ENCODE data around the gene FAM219A. TPM values are rescaled to one million over a fixed set of nuclear protein-coding genes. Genes with fewer than 3 reads are reported as not detected.
"Not testable (repeated sequence)": the region's sequence is repeated elsewhere in the genome, so short reads cannot be mapped to it uniquely, and the experiment has no call there.

The FAM219A gene
- total RNA-seq, 1 donor from 2014 or later = 49.8 TPM

GRCh38 chr9:34363619-34364351 lies 94.6 kb downstream of the FAM219A start:
- DNase-seq (ENCODE audit: extremely low read depth, low read depth, low spot score) = peak; percentile 52

DNA sequence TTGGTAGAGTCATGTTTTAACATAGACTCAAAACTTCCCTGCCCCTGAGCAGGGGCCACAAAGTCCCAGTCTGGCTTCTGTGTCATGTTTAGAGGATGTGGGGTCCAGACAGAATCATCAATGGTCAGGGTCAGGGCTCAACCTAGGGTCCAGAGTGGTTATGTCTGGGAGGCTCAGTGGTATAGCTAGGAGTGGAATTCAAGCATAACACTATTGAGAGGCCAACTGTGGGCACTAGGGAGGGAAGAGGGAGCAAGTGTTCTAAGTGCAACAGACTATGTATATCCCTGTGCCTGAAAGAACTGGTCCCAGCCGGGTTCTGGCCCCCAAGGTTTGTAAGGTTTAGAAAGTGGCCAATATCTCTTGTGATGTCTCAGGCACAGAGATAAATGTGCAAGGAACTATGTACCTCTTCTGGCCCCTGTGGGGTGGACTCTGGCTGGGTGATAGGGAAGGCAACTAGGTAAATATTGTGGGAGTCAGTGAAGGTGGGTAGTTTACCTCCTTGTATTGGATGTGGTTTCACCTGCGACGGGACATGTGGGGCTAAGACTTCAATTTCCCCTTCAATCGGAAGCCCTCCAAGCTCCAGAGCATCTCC lies 95.7 kb downstream of the FAM219A start:
- no peak for DNase-seq (ENCODE audit: extremely low read depth, low read depth, low spot score)

DNA sequence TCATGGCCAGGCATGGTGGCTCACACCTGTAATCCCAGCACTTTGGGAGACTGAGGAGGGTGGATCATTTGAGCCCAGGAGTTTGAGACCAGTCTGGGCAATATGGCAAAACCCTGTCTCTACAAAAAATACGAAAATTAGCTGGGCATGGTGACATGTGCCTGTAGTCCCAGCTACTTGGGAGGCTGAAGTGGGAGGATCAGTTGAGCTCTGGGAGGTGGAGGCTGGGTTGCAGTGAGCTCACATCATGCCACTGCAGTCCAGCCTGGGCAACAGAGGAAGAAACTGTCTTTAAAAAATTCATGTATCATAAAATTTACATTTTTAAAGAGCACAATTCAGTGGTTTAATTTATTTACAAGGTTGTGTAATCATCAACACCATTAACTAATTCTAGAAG lies 105.4 kb downstream of the FAM219A start:
- DNase-seq (ENCODE audit: extremely low read depth, low read depth, low spot score) = not testable (repeated sequence)

- DNase-seq (ENCODE audit: extremely low read depth, low read depth, low spot score) = not testable (repeated sequence)
Measured at GRCh38 chr9:34352122-34352652, 106.2 kb downstream of the FAM219A start.

GRCh38 chr9:34349324-34349723 lies 109.0 kb downstream of the FAM219A start:
- no peak for DNase-seq (ENCODE audit: extremely low read depth, low read depth, low spot score)

Other genes with a start within 250 kb of the FAM219A start
- 0.63 and 1.8 TPM in 2 replicates for gene KIF24, start 129.3 kb downstream of the FAM219A start, total RNA-seq
- 29.7 and 34.0 TPM in 2 replicates for gene NUDT2, start 129.0 kb downstream of the FAM219A start, total RNA-seq
- 14.2 and 15.2 TPM in 2 replicates for gene MYORG, start 81.7 kb downstream of the FAM219A start, total RNA-seq
- not detected in 2 replicates for gene DNAI1, start 235 bp upstream of the FAM219A start, total RNA-seq
- not detected in 2 replicates for gene ENHO, start 64.4 kb upstream of the FAM219A start, total RNA-seq
- not detected in 2 replicates for gene CNTFR, start 131.2 kb upstream of the FAM219A start, total RNA-seq
- 17.5 and 21.5 TPM in 2 replicates for gene RPP25L, start 153.5 kb upstream of the FAM219A start, total RNA-seq
- gene DCTN3, start 161.9 kb upstream of the FAM219A start, total RNA-seq = 97.1 and 138 TPM in 2 replicates
- 0.29 TPM in 1 of 2 replicates, not detected in the other for gene ARID3C, start 170.5 kb upstream of the FAM219A start, total RNA-seq
- 105 and 134 TPM in 2 replicates for gene SIGMAR1, start 179.2 kb upstream of the FAM219A start, total RNA-seq
- gene GALT, start 188.1 kb upstream of the FAM219A start, total RNA-seq = 29.9 and 39.8 TPM in 2 replicates
- 5.7 and 9.3 TPM in 2 replicates for gene IL11RA, start 193.6 kb upstream of the FAM219A start, total RNA-seq
- gene CCL27, start 204.1 kb upstream of the FAM219A start, total RNA-seq = not detected in 2 replicates
- gene CCL19, start 232.7 kb upstream of the FAM219A start, total RNA-seq = not detected in 2 replicates

Data from glomerular endothelial cell (primary cell).